Inferior parietal cortex (tissue), 1 donor: ENCODE data around the gene UCMA.

Experiments
- DNase-seq: peaks from one replicate; pipeline ENCODE4 v3.0.0-alpha.2; 2016; ENCODE audit errors: extremely low spot score

Gene UCMA

DNA sequence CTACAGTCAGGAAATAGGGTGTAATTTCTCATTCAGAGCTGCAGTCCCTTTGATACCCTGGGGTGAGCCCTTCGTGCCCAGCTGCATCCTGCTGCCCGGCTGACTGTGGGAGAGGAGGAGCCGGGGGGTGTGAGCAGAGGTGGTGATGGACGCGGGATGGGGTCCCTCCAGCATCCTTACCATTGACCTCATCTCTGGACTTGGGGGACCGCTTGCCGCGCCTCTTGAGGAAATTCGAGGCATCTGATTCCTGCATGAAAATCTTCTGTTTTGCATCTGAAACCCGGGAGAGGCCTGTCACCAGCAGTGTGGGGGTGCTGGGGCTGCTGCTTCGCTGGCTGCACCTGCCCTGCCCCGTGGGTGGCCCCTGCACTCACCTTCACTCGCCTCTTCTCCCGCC lies 816 bp downstream of the UCMA start:
- no peak for DNase-seq

DNA sequence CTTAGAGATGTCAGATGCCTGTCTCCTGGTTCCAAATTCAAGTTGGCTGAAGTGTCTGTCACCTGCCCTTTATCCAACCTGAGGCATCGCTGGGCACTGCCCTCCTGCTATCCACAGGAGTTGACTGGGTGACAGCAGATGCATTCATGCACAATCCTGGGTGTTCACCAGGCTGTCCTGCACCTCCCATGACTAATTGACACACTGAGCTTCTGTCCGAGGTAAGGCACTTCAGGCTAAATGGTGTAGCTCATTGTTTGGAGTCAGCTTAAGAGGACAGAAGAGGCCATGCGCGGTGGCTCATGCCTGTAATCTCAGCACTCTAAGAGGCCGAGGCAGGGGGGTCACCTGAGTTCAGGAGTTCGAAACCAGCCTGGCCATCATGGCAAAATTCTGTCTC lies 2.4 kb downstream of the UCMA start:
- DNase-seq = no peak

DNA sequence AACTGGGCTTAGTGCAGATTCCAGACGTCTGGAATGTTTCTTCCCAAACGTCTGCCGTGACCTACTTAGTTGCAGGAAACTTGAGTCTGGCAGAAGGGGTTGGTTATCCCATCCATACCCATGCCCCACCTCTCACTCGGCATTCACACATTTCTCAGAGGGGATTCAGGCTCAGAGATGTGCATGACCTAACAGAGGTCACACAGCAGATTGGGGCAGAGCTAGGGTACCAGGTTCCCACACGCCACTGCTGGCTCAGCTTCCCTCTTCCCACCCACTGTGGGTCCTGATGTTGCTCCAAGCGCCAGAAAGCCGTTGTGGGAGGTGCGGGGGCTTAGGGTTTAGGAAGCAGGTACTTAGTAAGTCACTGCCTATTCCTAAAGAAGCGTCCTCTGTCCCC lies 3.0 kb downstream of the UCMA start:
- no peak for DNase-seq

DNA sequence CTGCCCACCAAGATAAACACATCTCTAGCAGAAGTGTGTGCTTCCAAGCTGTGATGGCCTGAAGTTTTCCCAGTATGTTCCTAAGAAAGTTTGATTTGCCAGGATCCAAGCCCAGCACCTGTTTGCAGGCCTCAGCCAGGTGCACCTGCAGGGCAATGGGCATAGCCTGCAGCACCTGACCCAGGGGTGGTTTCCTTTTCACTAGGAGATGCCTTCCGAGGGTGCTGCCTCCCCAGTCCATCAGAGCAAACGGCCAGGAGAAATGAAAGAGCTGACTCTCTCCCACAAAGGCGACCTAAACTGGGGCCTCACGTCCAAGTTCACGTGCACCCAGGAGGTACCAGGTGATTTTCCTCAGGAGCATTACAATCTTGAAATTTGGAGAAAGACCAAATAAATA lies 7.1 kb downstream of the UCMA start:
- DNase-seq = no peak

DNA sequence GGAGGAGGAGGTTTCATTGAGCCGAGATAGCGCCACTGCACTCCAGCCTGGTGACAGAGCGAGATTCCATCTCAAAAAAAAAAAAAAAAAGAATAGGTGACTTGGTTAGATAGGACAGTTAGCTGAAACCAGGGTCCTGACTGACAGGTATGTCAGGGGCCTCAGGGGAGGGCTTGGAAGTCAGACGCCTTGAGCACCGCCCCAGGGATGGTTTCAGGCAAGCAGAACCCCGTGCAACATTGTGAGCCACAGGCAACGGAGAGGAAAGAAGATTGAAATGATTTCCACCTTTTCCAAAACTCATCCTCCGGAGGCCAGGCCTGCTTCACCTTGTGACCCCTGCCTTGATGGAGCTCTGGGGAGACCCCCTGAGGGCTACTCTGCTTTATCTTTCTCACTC lies 8.6 kb downstream of the UCMA start:
- DNase-seq = no peak

DNA sequence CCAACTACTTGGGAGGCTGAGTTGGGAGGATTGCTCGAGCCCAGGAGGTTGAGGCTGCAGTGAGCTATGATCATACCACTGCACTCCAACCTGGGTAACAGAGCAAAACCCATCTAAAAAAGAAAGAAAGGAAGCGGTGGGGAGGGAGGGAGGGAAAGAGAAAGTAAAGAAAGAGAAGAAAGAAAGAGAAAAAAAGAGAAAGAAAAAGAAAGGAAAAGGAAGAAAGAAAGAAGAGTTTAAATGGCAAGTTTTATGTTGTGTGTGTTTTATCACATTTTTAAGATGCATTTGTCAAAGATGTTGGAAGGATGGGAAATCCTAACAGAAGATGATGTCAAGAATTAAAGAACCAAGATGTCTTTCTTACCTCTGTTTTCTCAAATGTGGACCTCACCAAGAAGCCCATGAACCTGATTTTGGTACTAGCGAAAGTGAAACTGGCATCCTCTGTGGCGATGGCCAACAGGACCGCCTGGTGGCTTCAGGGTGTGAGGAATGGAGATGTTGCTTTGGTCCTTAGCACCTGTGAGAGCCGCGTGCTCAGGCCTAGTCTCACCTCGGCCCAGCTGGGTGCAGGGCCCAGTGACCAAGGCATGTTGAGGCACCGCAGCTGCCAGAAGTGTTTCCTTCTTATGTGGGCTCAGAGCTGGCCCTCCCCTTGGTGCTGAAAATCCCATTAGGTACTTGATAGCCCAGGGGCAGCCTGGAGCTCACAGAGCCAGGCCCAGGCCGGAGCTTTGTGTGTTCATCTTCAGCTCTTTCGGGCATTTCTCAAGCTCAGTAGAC lies 9.8 kb downstream of the UCMA start:
- no peak for DNase-seq

DNA sequence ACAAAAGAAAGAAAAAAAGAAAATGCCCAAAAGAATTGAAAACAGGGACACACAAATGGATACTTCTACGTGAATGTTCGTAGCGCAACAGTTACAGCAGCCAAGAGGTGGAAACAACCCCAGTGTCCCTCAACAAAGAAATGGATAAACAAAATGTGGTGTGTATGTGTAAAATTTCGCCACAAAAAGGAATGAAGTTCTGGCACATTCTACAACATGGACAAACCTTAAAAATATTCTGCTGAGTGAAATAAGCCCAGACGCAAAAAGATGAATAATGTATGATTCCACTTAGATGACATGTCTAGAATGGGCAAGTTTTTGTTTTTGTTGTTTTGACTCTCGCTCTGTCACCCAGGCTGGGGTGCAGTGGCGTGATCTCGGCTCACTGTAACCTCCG lies 10.9 kb downstream of the UCMA start:
- no peak for DNase-seq

DNA sequence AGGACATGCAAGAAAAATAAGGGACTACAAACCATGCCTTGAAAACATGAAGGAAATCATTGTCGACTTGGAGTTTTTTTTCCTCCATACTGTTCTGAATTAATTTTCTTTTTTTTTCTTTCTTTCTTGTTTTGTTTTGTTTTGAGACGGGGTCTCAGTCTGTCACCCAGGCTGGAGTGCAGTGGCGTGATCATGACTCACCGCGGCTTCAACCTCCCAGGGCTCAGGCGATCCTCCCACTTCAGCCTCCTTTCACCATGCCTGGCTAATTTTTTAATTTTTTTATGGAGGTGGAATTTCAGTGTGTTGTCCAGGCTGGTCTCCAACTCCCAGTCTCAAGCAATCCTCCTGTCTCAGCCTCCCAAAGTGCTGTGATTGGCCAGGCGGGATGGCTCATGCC lies 11.6 kb downstream of the UCMA start:
- no peak for DNase-seq

DNA sequence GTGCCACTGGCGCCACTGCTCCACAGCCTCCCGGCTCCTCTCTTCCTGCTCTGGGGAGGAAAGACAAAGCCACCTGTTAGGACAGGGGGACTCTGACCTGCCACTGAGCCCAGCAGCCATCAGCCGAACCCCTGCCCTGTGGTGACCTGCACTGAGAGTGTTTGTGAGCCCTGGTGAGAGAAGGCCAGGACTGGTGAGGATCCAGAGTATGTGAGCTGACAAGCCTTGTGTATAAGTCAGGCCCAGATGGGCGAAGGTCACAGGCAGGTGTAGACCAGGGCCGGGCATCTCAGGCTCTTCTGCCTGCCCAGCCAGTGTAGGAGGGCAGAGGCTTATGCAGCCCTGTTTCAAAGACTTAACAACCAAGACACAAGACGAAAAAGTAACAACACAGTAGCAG lies 12.0 kb downstream of the UCMA start:
- no peak for DNase-seq

DNA sequence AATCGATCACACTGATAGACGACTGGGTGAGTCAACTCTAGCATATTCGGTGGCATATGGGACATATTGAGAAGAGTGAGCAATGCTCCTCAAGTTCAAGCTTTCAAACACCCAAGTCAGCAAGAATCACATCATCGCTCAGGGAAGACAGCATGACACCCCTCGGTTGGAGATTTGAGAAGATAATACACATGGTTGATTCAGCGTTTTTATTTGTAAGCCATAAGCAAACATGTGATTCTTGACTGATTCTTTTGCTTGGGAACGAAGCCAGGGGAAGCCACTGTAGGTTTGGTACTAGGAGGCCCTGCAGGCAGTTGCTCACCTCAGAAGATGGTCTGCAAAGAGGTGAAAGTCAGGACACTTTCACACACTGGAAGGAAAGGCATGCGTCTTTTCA lies 12.6 kb downstream of the UCMA start:
- no peak for DNase-seq

DNA sequence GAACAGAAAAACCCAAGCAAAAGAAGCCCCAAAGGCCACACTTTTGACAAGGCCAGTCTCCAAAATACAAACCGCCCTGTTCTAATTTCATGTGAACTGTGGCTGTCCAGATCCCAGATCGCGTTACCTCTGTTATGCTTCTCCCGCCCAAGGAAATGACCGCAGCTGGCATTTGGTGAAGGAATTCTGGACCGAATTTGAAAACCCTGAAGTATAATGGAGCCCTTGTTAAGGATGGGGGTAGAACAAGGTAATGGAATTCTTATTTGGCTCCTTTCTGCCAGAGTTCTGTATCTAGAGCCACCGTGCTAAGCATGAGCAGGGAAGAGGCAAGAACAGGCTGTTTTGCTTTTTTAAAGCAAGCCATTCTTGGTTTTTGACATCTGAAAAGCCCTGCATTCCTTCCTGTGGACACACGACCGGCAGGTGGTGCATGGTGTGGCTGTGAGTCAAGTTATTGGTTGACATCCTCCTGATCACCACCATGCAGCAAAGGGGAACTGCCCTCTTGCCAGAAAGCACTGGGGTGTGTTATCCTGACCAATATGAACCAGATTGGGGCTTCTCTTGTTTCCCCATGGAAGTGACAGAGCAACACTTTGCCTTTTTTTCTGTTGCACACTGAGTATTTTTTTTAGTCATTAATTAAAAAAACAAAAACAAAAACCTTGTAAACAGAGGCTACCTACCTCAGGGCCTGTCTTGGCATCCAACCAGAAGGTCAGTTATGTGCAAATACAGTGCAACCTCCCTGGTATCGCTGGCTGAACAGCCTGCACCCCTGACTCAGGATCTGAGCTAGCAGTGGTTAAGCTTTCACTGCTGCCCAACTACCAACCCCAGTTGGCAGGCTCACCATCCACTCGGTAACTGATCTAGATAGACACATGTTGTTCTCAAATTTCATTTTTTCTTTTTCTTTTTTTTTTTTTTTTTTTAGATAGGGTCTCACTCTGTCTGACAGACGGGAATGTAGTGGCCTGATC lies 14.2 kb downstream of the UCMA start:
- DNase-seq = no peak

DNA sequence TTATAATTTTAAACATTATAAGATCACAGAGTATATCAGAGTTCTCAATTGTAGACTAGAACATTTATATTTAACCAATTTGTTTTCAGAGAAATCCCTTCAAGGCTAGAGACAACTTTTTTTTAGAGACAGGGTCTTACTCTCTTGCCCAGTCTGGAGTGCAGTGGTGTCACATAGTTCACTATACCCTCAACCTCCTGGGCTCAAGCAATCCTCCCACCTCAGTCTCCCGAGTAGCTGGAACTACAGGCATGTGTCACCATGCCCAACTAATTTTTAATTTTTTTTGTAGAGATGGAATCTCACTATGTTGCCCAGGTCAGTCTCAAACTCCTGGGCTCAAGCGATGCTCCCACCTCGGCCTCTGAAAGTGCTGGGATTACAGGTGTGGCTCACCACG lies 15.3 kb downstream of the UCMA start:
- no peak for DNase-seq

DNA sequence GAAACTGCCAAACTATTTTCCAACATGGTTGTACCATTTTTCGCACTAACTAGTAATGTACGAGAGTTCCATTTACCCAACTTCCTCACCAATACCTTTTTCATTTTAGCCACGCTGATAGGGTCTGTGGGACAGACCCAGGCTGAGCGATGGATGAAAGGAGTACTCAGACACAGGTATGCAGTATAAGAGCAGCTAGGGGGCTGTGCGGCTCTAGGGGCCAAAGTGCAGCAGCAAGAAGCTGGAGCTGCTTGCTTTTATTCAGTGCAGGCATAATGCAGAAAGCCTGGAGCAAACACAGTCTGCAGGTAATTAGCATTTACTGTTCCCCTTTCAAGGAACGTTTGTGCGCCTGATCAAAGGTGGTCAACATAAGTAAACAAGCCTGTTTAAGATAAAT lies 21.0 kb downstream of the UCMA start:
- no peak for DNase-seq

DNA sequence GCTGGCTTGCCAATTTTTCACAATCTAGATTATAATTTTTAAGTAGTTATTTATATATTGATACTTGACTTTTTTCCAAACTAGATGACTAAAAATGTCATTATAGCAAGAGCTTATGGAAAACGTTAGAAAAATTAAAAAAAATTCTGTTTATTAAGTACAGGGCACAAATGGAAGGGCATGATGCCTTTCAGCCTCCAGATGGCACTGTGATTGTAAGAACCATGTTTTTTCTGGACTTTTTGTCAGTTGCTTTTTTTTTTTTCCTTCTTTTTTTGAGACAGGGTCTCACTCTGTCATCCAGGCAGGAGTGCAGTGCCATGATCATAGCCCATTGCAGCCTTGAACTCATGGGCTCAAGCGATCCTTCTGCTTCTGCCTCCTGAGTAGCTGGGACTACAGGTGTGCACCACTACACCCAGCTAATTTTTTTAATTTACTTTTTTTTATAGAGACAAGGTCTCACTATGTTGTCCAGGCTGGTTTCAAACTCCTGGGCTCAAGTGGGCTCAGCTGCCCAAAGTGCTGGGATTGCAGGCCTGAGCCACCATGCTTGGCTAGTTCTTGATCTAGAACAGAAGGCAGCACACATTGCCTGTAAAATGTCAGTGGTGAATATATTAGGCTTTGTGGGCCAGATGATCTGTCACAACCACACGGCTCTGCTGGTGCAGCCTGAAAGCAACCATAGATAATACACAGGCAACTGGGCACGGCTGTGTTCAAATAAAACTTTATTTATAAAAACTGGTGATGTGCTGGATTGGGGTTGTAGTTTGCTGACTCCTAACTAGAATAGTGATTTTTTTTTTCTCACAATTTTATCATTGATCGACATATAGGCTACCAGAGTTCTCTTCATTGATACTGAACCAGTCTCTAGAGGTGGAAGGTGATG lies 27.4 kb downstream of the UCMA start:
- peak; percentile 28 for DNase-seq

DNA sequence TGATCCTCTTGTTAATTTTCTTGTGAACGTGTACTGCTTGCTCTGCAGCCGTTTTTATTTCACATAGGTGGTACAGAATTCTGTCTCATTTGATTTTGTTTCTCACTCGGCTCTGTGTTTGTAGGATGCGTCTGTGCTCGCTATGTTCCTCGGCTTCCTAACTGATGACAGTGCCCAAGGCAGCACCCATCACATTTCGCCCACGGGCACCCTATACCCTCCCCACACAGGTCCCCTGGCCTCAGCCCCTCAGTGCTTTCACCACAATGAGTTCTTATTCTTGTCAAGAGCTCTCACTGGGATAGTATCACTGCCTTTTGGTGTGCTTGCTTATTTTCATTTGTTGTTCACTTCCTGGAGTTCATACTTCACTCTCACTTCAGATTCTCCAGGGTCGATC lies 28.1 kb downstream of the UCMA start:
- DNase-seq = no peak

DNA sequence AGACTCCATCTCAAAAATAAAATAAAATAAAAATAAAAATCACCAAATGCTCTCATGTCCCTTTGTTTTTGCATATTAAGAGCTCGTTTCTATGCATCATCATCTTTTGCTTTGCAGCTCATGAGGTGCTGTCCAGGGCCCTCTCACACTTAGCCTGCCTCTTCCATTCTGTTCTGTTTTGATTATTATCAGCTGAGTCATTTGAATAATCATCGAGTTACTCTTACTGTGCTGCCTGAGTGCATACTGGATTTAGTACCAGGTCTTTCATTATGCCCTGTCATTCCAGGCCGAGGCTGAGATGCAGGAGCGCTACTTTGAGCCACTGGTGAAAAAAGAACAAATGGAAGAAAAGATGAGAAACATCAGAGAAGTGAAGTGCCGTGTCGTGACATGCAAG lies 33.0 kb downstream of the UCMA start:
- DNase-seq = no peak

DNA sequence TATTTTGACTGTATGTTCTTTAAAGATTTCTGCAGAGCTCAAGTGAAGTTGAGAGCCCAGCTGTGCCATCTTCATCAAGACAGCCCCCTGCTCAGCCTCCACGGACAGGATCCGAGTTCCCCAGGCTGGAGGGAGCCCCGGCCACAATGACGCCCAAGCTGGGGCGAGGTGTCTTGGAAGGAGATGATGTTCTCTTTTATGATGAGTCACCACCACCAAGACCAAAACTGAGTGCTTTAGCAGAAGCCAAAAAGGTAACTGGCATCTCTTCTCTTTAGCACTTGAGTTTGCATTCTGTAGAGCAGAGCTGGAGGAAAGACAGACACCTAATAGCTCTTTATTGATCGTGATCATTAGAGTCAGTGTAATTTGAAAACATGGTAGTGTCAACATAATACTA lies 39.2 kb downstream of the UCMA start:
- no peak for DNase-seq

DNA sequence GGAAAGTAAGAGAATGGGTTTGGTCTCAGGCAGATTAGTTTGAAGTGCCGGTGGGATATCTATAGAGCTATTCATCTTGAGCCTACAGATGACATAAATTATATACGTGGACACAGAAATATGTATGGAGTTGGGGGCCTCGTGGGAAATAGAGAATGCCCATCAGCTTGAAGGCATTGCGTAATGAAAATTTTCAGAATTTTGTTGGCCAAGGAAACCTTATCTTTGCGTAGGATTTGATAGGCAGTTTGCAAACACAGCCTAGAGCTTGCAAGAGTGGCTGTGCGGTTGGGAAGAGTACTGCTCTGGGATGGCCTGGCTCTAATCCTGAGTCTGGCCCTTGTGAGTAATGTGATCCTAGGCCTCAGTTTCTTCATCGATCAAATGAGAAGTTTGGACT lies 40.5 kb downstream of the UCMA start:
- DNase-seq = no peak

DNA sequence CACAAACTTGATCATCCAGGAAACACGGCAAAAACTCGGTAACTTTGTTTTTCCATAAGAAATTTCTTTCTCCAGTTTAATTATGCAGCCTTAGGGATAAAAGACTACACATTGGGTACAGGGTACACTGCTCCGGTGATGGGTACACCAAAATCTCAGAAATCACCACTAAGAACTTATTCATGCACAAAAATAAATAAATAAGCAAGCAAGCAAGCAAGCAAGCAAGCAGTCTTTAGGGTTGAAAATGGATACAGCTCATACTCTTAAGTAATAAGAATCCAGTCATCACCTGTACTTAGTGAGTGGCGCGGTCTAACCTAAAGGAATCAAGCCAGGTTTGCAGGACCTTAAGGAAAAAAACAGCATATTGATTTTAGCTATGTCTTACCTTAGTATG lies 42.8 kb downstream of the UCMA start:
- no peak for DNase-seq

DNA sequence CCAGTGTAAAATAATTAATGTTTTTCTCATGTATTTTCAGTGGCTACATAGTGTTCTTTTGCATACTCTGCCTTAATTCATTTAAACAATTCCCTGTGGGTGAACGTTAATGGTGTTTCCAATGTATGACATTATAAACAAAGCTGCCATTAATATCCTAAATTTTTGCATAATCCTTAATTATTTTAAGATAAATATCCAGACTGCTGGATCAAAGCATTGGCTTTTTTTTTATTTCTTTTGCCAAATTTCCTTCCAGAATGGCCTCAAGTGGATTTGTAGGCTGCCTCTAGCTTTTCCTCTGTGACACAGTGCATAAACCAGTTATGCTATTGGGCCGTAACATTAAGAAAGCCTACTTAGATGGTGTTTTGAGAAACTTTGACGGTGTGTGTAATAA lies 43.4 kb downstream of the UCMA start:
- no peak for DNase-seq

DNA sequence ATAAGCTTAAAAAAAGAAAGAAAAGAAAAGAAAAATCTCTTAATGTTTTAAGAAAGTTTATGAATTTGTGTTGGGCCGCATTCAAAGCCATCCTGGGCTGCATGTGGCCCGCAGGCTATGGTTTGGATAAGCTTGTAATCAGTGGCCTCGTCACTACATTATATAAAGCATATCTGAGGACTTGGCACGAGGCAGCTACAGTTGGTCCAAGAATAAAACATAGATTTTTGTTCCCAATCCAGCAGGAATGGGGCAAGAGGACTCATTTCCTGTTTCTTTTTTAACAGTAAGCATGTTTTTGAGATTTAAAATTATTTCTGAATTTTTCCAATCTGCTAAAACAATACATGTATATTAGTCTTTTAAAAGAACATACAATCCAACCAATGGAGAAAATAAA lies 44.2 kb downstream of the UCMA start:
- no peak for DNase-seq

DNA sequence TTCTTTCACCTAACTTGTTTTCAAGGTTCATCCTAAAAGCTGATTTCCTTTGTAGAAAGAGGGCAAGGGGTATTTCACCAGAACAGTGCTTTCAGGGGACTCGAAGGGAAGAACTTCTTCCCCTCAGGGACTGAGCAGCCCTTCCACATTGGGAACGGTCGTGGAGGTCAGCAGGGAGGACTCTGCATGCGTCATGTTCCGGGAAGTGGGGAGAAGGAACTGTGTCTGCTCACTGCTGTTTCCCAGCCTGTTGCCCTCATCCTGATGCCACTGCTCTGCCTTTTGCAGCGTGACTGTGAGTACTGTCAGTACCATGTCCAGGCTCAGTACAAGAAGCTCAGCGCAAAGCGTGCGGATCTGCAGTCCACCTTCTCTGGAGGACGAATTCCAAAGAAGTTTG lies 45.6 kb downstream of the UCMA start:
- DNase-seq = no peak
